Fibroblast of pulmonary artery (primary cell): ENCODE results near the gene CRYBG1.

Experiments
- DNase-seq: peaks from one replicate; pipeline ENCODE4 v3.0.0-alpha.2; 2010; ENCODE audit warnings: low read depth
- H3K4me3 ChIP-seq: replicated peaks from 2 replicates; pipeline ENCODE4 v1.5.1; 2011; ENCODE audit warnings: low read depth, mild to moderate bottlenecking, control low read depth, low read length, moderate library complexity
- CTCF ChIP-seq: IDR thresholded peaks from 2 replicates; pipeline ENCODE4 v1.5.1; 2011; ENCODE audit warnings: mild to moderate bottlenecking, control low read depth, low read length, inconsistent platforms; ENCODE audit errors: missing control alignments

The CRYBG1 gene

GRCh38 chr6:106530502-106530901 lies 170.0 kb downstream of the CRYBG1 start:
- DNase-seq = peak; percentile 41
- no peak for TF ChIP-seq CTCF
- no peak overlapping the region for H3K4me3 ChIP-seq

DNA sequence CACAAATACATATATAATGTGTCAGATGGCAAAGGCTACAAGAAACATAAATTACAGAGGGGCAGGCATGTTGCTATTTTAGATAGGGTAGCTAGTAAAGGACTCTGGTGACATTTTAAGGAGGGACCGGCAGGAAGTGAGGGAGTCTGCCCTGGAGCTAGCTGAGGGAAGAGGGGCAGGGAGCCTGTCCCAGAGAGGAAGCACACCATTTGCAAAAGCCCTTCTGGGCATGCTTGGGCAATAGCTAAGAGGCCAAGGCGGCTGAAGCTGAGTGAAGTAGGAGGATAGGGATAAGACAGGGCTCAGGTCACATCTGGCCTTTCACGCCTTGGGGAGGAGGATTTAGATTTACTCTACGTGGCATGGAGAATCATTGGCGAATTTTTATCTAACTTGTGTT lies 172.5 kb downstream of the CRYBG1 start:
- DNase-seq = no peak
- TF ChIP-seq CTCF = no peak

GRCh38 chr6:106534004-106534403 lies 173.5 kb downstream of the CRYBG1 start:
- DNase-seq = no peak

More for the DNA sequence above, 172.5 kb downstream of the CRYBG1 start:
- H3K4me3 ChIP-seq = no peak overlapping the region

GRCh38 chr6:106534564-106534982 lies 174.1 kb downstream of the CRYBG1 start:
- H3K4me3 ChIP-seq = no peak overlapping the region
- no peak for DNase-seq
- TF ChIP-seq CTCF = no peak

More at GRCh38 chr6:106534004-106534403, 173.5 kb downstream of the CRYBG1 start:
- no peak for TF ChIP-seq CTCF
- no peak overlapping the region for H3K4me3 ChIP-seq

- no peak for TF ChIP-seq CTCF
- no peak for DNase-seq
- H3K4me3 ChIP-seq = no peak overlapping the region
These were observed 174.5 kb downstream of the CRYBG1 start for GRCh38 chr6:106535012-106535411.

DNA sequence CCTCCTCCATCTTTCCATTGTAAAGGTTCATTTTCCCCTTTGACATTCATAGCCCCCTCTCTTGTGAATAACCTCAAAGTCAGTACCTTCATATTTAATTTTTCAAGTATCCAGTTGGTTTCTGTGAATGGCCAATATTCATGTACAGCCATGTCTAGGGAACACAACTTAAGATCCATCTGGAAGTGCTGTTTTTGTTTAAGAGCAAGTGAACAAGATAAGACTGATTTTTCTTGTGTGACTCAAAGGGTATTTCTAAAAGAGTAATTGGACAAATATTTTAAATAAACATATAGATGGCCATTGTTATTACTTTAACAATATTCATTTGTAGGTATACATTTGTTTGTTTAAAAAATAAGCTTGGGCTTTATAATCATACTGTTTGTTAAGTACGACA lies 175.8 kb downstream of the CRYBG1 start:
- no peak for DNase-seq
- no peak for TF ChIP-seq CTCF
- no peak overlapping the region for H3K4me3 ChIP-seq

DNA sequence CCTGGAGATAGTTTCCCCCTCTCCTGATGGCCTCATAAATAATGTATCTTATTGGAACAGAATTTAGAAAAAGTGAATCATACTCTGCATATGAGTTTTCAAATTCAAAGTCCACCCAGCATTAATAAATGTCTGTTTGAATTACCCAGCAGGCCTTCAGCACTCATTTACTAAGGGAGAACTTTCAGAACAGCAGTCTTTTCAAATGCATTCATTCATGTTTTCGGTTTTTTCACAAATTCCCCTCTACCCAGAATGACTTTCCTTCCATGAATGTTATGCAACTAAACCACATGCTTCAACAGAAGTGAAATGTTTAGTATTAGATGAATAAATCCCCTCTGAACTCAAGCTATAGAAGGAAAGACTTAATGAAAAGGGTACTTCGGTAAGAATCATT lies 176.3 kb downstream of the CRYBG1 start:
- no peak for DNase-seq
- no peak overlapping the region for H3K4me3 ChIP-seq
- TF ChIP-seq CTCF = no peak
